SK-N-SH (cell line): ENCODE results near the gene SBF2.

Experiments
- EP300 ChIP-seq, 2 experiments: IDR thresholded peaks; 2 replicates each; pipeline versions ENCODE4 v1.4.0 to v1.6.1; 2012; ENCODE audit warnings: borderline replicate concordance in 1 of 2, low read depth in 1 of 2, low read length in 1 of 2
- FOXM1 ChIP-seq: IDR thresholded peaks from 2 replicates; pipeline ENCODE4 v1.4.0; 2012; ENCODE audit warnings: low read depth, mild to moderate bottlenecking
- MXI1 ChIP-seq: IDR thresholded peaks from 2 replicates; pipeline ENCODE4 v1.6.1; 2012; ENCODE audit warnings: mild to moderate bottlenecking, low read depth, low read length, improper control_type of control experiment
- NFIC ChIP-seq: IDR thresholded peaks from 2 replicates; pipeline ENCODE4 v1.4.0; 2012; ENCODE audit warnings: borderline replicate concordance
- NRF1 ChIP-seq: IDR thresholded peaks from 2 replicates; pipeline ENCODE4 v1.6.1; 2012; ENCODE audit warnings: low read depth, mild to moderate bottlenecking, low read length
- POLR2AphosphoS5 ChIP-seq: IDR thresholded peaks from 2 replicates; pipeline ENCODE4 v1.6.1; 2012; ENCODE audit warnings: low read depth, low read length
- SIN3A ChIP-seq: IDR thresholded peaks from 2 replicates; pipeline ENCODE4 v1.6.1; 2012; ENCODE audit warnings: low read depth, mild to moderate bottlenecking, low read length, moderate library complexity, borderline replicate concordance
- YY1 ChIP-seq: IDR thresholded peaks from 2 replicates; pipeline ENCODE4 v1.4.0; 2012; ENCODE audit warnings: low read depth, mild to moderate bottlenecking
- TF ChIP-seq, protein P1 (sequence below): fragments of 150-350 bp; IDR thresholded peaks from 2 replicates; pipeline ENCODE4 v1.6.1; 2017; ENCODE audit warnings: antibody characterized with exemption, low read length, low read depth, borderline replicate concordance
- TF ChIP-seq, protein P2 (sequence below): IDR thresholded peaks from 2 replicates; pipeline ENCODE4 v1.4.0; 2012; ENCODE audit warnings: low read depth
- TF ChIP-seq, protein P3 (sequence below): fragments of 200-600 bp; sonication (generic); IDR thresholded peaks from 2 replicates; pipeline ENCODE4 v1.6.1; 2017; ENCODE audit warnings: antibody characterized with exemption, mild to moderate bottlenecking, moderate library complexity
- TF ChIP-seq, protein P4 (sequence below): IDR thresholded peaks from 2 replicates; pipeline ENCODE4; 2012

DNA sequence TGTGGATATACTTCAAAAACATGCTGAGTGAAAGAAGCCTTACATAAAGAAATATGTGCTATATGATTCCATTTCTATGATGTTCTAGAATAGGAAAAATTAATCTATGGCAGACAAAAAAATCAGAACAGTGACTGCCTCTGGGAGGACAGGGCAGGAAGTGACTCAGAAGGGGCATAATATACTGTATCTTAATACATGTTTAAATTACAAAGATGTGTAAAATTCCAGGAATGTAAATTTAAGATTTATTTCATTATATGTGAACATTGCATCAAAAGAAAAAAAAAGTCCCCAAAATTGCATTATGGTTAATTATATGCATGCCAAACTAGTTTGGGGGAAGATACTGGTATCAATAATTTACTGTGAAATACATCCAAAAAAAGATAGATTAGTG lies 32.2 kb downstream of the SBF2 start:
- TF ChIP-seq, protein P1, sequence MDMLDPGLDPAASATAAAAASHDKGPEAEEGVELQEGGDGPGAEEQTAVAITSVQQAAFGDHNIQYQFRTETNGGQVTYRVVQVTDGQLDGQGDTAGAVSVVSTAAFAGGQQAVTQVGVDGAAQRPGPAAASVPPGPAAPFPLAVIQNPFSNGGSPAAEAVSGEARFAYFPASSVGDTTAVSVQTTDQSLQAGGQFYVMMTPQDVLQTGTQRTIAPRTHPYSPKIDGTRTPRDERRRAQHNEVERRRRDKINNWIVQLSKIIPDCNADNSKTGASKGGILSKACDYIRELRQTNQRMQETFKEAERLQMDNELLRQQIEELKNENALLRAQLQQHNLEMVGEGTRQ: no peak
- TF ChIP-seq, protein P2, sequence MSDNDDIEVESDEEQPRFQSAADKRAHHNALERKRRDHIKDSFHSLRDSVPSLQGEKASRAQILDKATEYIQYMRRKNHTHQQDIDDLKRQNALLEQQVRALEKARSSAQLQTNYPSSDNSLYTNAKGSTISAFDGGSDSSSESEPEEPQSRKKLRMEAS: no peak
- TF ChIP-seq NFIC (no peak), MXI1 (no peak), NRF1 (no peak), EP300 (IDR thresholded peaks at IDR 0.05; ENCODE audit: borderline replicate concordance in 1 of 2, low read depth in 1 of 2, low read length in 1 of 2) (no peak), FOXM1 (no peak), SIN3A (no peak), YY1 (no peak), POLR2AphosphoS5 (no peak)
- TF ChIP-seq, protein P3, sequence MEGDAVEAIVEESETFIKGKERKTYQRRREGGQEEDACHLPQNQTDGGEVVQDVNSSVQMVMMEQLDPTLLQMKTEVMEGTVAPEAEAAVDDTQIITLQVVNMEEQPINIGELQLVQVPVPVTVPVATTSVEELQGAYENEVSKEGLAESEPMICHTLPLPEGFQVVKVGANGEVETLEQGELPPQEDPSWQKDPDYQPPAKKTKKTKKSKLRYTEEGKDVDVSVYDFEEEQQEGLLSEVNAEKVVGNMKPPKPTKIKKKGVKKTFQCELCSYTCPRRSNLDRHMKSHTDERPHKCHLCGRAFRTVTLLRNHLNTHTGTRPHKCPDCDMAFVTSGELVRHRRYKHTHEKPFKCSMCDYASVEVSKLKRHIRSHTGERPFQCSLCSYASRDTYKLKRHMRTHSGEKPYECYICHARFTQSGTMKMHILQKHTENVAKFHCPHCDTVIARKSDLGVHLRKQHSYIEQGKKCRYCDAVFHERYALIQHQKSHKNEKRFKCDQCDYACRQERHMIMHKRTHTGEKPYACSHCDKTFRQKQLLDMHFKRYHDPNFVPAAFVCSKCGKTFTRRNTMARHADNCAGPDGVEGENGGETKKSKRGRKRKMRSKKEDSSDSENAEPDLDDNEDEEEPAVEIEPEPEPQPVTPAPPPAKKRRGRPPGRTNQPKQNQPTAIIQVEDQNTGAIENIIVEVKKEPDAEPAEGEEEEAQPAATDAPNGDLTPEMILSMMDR: no peak
- TF ChIP-seq, protein P4, sequence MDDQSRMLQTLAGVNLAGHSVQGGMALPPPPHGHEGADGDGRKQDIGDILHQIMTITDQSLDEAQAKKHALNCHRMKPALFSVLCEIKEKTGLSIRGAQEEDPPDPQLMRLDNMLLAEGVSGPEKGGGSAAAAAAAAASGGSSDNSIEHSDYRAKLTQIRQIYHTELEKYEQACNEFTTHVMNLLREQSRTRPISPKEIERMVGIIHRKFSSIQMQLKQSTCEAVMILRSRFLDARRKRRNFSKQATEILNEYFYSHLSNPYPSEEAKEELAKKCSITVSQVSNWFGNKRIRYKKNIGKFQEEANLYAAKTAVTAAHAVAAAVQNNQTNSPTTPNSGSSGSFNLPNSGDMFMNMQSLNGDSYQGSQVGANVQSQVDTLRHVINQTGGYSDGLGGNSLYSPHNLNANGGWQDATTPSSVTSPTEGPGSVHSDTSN: no peak
